HepG2 (cell line): ENCODE data around the gene SSBP4. TPM values are rescaled to one million over a fixed set of nuclear protein-coding genes. Genes with fewer than 3 reads are reported as not detected.

Experiments
- GMEB2 ChIP-seq: IDR thresholded peaks from 2 replicates; pipeline ENCODE4 v1.6.1; 2016; ENCODE audit warnings: missing biosample characterization, missing genetic modification reagents, low read depth
- LCORL ChIP-seq, 2 experiments: fragments of 450-650 bp in 1 of 2; sonication (generic) in 1 of 2; formaldehyde crosslinking in 1 of 2; IDR thresholded peaks; 2 replicates each; pipeline versions ENCODE4 v1.5.0 to v1.6.1; 2017 to 2020; ENCODE audit warnings: antibody characterized with exemption in 1 of 2, missing genetic modification reagents in 1 of 2
- MLXIP ChIP-seq: sonication (generic); formaldehyde crosslinking; IDR thresholded peaks from 2 replicates; pipeline ENCODE4 v1.9.0; 2021; ENCODE audit warnings: missing genetic modification reagents, borderline replicate concordance
- RERE ChIP-seq: IDR thresholded peaks from 2 replicates; pipeline ENCODE4 v1.6.1; 2016; ENCODE audit warnings: low read depth, missing genetic modification reagents, missing compliant biosample characterization
- SSRP1 ChIP-seq: IDR thresholded peaks from 2 replicates; pipeline ENCODE4 v1.6.1; 2016; ENCODE audit warnings: control low read depth
- ZBTB3 ChIP-seq: sonication (generic); formaldehyde crosslinking; IDR thresholded peaks from 2 replicates; pipeline ENCODE4 v1.4.0; 2020; ENCODE audit warnings: low read depth, mild to moderate bottlenecking, moderate library complexity, missing genetic modification reagents, borderline replicate concordance
- ZNF350 ChIP-seq: sonication (generic); formaldehyde crosslinking; IDR thresholded peaks from 2 replicates; pipeline ENCODE4 v1.4.0; 2020; ENCODE audit warnings: mild to moderate bottlenecking, low read depth, missing genetic modification reagents, borderline replicate concordance
- ZNF441 ChIP-seq: sonication (generic); formaldehyde crosslinking; IDR thresholded peaks from 2 replicates; pipeline ENCODE4 v1.7.0; 2021; ENCODE audit warnings: missing genetic modification reagents, borderline replicate concordance
- ZNF83 ChIP-seq: sonication (generic); formaldehyde crosslinking; IDR thresholded peaks from 2 replicates; pipeline ENCODE4 v1.4.0; 2020; ENCODE audit warnings: missing genetic modification reagents, mild to moderate bottlenecking, borderline replicate concordance
- ZSCAN29 ChIP-seq: sonication (generic); formaldehyde crosslinking; conservative IDR thresholded peaks from 2 replicates; pipeline ENCODE4 v1.4.0; 2020; ENCODE audit warnings: mild to moderate bottlenecking, missing genetic modification reagents
- polyA plus RNA-seq, 8 experiments: library from polyadenylated mRNA; depleted of rRNA in 3 of 8; stranded (reverse) in 7 of 8; unstranded in 1 of 8; fragments of >200 nt; fragmentation: Illumina TruSeq in 4 of 8; extraction: Trizol in 4 of 8; gene quantifications; 2 replicates each; pipeline versions ENCODE4 v1.2.1 to v1.2.3, GENCODE V29; 2011 to 2016; ENCODE audit warnings: low read depth in 4 of 8, missing spikeins in 1 of 8, mixed read lengths in 1 of 8; ENCODE audit not compliant: insufficient read depth in 1 of 8
- total RNA-seq, 5 experiments: library from RNA; depleted of rRNA; stranded (reverse); fragments of >200 nt; fragmentation: Illumina TruSeq; extraction: Trizol; gene quantifications; 2 replicates each; pipeline ENCODE4 v1.2.3, GENCODE V29; 2016; ENCODE audit warnings: low read depth in 1 of 5
- TF ChIP-seq, protein P1 (sequence below): sonication (generic); formaldehyde crosslinking; IDR thresholded peaks from 2 replicates; pipeline ENCODE4 v1.4.0; 2020; ENCODE audit warnings: mild to moderate bottlenecking, missing genetic modification reagents
- TF ChIP-seq, protein P2 (sequence below): sonication (generic); formaldehyde crosslinking; IDR thresholded peaks from 2 replicates; pipeline ENCODE4 v1.5.1; 2020; ENCODE audit warnings: missing genetic modification reagents, mild to moderate bottlenecking, borderline replicate concordance
- TF ChIP-seq, protein P3 (sequence below): sonication (generic); formaldehyde crosslinking; IDR thresholded peaks from 2 replicates; pipeline ENCODE4 v1.4.0; 2020; ENCODE audit warnings: missing genetic modification reagents, borderline replicate concordance

SSBP4 gene
- total and polyA plus RNA-seq, 2 of the 13 experiments (the other 11 are each of a cell fraction or from before 2014, with no cell fraction given): 20.8 to 39.5 TPM

GRCh38 chr19:18385359-18385674 is 33.9 kb upstream of the SSBP4 start (continued):
- TF ChIP-seq ZBTB3 (CRISPR knock-in tag): no peak
- peak; percentile 87 for TF ChIP-seq SSRP1 (CRISPR knock-in tag)
- TF ChIP-seq MLXIP (CRISPR knock-in tag): no peak
- no peak for TF ChIP-seq ZNF350 (CRISPR knock-in tag)
- TF ChIP-seq, protein P1, sequence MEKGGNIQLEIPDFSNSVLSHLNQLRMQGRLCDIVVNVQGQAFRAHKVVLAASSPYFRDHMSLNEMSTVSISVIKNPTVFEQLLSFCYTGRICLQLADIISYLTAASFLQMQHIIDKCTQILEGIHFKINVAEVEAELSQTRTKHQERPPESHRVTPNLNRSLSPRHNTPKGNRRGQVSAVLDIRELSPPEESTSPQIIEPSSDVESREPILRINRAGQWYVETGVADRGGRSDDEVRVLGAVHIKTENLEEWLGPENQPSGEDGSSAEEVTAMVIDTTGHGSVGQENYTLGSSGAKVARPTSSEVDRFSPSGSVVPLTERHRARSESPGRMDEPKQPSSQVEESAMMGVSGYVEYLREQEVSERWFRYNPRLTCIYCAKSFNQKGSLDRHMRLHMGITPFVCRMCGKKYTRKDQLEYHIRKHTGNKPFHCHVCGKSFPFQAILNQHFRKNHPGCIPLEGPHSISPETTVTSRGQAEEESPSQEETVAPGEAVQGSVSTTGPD (CRISPR knock-in tag): no peak
- no peak for TF ChIP-seq ZNF441 (CRISPR knock-in tag)
- TF ChIP-seq, protein P2, sequence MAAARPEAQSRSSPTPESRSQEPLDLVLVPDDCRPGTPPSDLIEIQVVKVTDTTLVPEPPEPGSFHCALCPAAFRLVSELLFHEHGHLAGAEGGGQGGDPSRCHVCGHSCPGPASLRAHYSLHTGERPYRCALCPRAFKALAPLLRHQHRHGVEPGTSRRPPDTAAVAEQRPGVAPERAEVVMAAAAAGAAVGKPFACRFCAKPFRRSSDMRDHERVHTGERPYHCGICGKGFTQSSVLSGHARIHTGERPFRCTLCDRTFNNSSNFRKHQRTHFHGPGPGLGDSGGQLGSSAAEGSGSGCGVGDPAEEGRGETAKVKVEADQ (CRISPR knock-in tag): no peak
- no peak for TF ChIP-seq RERE
- no peak for TF ChIP-seq GMEB2 (CRISPR knock-in tag)
- no peak for TF ChIP-seq LCORL (IDR thresholded peaks at IDR 0.05)
- TF ChIP-seq LCORL (CRISPR knock-in tag; IDR thresholded peaks at IDR 0.05): no peak
- TF ChIP-seq, protein P3, sequence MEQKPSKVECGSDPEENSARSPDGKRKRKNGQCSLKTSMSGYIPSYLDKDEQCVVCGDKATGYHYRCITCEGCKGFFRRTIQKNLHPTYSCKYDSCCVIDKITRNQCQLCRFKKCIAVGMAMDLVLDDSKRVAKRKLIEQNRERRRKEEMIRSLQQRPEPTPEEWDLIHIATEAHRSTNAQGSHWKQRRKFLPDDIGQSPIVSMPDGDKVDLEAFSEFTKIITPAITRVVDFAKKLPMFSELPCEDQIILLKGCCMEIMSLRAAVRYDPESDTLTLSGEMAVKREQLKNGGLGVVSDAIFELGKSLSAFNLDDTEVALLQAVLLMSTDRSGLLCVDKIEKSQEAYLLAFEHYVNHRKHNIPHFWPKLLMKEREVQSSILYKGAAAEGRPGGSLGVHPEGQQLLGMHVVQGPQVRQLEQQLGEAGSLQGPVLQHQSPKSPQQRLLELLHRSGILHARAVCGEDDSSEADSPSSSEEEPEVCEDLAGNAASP (CRISPR knock-in tag): no peak
- TF ChIP-seq ZNF83 (CRISPR knock-in tag): no peak
- no peak for TF ChIP-seq ZSCAN29 (CRISPR knock-in tag)
